ENCODE data around the gene HEMK1. TPM values are rescaled to one million over a fixed set of nuclear protein-coding genes. Genes with fewer than 3 reads are reported as not detected.

Gene HEMK1
- total RNA-seq, 2 donors from 2014 or later, result 24.1 to 25.8 TPM

DNA sequence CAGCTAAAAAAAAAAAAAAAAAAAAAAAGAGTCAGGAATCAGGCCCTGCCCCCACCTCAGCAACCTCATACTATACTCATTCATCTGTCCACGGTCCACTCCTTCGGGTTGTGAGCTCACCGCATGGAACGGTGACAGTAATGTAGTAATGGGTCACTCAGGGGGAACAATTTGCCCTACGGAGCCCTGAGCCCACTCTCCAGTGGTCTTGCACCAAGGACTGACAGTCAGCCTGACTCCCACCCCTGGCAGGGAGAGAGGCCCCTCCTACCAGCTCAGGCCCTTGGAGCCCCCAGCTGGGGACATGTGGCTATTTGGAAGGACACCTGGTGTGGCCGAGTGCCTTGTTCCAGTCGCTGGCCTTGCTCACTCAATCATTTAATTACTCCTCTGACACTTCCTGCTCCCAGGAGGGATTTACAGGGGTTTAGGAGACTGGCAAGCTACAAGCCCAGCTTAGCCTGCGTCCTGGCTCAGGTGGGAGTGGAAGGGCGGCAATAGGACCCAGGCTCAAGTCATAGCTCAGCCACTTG, 46.0 kb upstream of the HEMK1 start:
- no peaks in the 10 kb centered on the region for H3K9me3 ChIP-seq (ENCODE audit: control insufficient read depth, low read length)
- DNase-seq, result peak; percentile 38
- no peak overlapping the region for H3K4me3 ChIP-seq (ENCODE audit: low read length)
- Mint-ChIP-seq H3K4me3 (no peak overlapping the region), H3K4me1 (peaks cover 35% of the 10 kb centered on the region), H3K27ac (no peak overlapping the region), H3K9me3 (no peaks in the 10 kb centered on the region), H3K36me3 (ENCODE audit: low read depth) (no peaks in the 10 kb centered on the region), H3K27me3 (ENCODE audit: insufficient read depth) (peaks cover 1% of the 10 kb centered on the region)
- H3K27ac ChIP-seq (ENCODE audit: low read depth, low read length), result no peak overlapping the region
- no peak overlapping the region for H3K9ac ChIP-seq (ENCODE audit: extremely low read depth, low read length, poor library complexity, severe bottlenecking)
- WGBS, 2 experiments (ENCODE audit: insufficient coverage in 1 of 2, insufficient read length in 1 of 2), result 79 to 81% methylated on average over 2 to 9 of the region's 9 CpGs
- H3K36me3 ChIP-seq (ENCODE audit: control insufficient read depth, insufficient read depth, low read length), result no peaks in the 10 kb centered on the region
- H3K4me1 ChIP-seq (ENCODE audit: control insufficient read depth, insufficient read depth, low read length), result no peaks in the 10 kb centered on the region
- TF ChIP-seq, protein P1, sequence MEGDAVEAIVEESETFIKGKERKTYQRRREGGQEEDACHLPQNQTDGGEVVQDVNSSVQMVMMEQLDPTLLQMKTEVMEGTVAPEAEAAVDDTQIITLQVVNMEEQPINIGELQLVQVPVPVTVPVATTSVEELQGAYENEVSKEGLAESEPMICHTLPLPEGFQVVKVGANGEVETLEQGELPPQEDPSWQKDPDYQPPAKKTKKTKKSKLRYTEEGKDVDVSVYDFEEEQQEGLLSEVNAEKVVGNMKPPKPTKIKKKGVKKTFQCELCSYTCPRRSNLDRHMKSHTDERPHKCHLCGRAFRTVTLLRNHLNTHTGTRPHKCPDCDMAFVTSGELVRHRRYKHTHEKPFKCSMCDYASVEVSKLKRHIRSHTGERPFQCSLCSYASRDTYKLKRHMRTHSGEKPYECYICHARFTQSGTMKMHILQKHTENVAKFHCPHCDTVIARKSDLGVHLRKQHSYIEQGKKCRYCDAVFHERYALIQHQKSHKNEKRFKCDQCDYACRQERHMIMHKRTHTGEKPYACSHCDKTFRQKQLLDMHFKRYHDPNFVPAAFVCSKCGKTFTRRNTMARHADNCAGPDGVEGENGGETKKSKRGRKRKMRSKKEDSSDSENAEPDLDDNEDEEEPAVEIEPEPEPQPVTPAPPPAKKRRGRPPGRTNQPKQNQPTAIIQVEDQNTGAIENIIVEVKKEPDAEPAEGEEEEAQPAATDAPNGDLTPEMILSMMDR (conservative IDR thresholded peaks at IDR 0.05), result no peak
- H3K27me3 ChIP-seq (ENCODE audit: control insufficient read depth, insufficient read depth, low read length, poor library complexity, severe bottlenecking), result no peaks in the 10 kb centered on the region

DNA sequence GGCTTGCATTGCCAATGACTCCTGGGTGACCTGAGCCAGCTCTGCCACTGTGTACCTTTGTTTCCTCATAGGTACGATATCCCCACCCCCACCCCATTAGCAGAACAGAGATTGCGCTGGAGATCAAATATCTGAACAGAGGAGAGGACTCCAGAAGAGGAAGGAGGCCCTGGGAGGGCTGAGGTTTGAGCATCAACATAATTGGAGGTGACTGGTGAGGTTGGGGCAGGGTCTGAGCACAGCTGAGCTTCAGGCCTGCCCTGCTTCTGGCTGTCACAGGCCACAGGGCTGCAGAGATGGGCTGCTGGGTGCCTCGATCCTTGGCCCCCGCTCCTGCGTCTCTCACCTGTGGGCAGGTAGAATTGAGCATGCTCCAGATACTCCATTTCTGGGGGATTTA, 44.6 kb upstream of the HEMK1 start:
- H3K4me1 ChIP-seq (ENCODE audit: control insufficient read depth, insufficient read depth, low read length), result no peaks in the 10 kb centered on the region
- TF ChIP-seq, protein P1 (conservative IDR thresholded peaks at IDR 0.05), result no peak
- peaks cover 30% of the 10 kb centered on the region for H3K4me1 Mint-ChIP-seq
- H3K27ac Mint-ChIP-seq, result no peak overlapping the region
- peaks cover 3% of the 10 kb centered on the region for H3K27me3 Mint-ChIP-seq (ENCODE audit: insufficient read depth)
- H3K27me3 ChIP-seq (ENCODE audit: control insufficient read depth, insufficient read depth, low read length, poor library complexity, severe bottlenecking), result peaks cover 1% of the 10 kb centered on the region
- 90 to 100% methylated on average over 1 to 5 of the region's 5 CpGs for WGBS, 2 experiments (ENCODE audit: insufficient coverage in 1 of 2, insufficient read length in 1 of 2)
- no peak overlapping the region for H3K27ac ChIP-seq (ENCODE audit: low read depth, low read length)
- no peak overlapping the region for H3K4me3 Mint-ChIP-seq
- no peak overlapping the region for H3K4me3 ChIP-seq (ENCODE audit: low read length)
- H3K36me3 Mint-ChIP-seq (ENCODE audit: low read depth), result no peaks in the 10 kb centered on the region
- no peaks in the 10 kb centered on the region for H3K9me3 Mint-ChIP-seq
- no peaks in the 10 kb centered on the region for H3K9me3 ChIP-seq (ENCODE audit: control insufficient read depth, low read length)
- peak; percentile 36 for DNase-seq
- H3K36me3 ChIP-seq (ENCODE audit: control insufficient read depth, insufficient read depth, low read length), result no peaks in the 10 kb centered on the region
- H3K9ac ChIP-seq (ENCODE audit: extremely low read depth, low read length, poor library complexity, severe bottlenecking), result no peak overlapping the region

DNA sequence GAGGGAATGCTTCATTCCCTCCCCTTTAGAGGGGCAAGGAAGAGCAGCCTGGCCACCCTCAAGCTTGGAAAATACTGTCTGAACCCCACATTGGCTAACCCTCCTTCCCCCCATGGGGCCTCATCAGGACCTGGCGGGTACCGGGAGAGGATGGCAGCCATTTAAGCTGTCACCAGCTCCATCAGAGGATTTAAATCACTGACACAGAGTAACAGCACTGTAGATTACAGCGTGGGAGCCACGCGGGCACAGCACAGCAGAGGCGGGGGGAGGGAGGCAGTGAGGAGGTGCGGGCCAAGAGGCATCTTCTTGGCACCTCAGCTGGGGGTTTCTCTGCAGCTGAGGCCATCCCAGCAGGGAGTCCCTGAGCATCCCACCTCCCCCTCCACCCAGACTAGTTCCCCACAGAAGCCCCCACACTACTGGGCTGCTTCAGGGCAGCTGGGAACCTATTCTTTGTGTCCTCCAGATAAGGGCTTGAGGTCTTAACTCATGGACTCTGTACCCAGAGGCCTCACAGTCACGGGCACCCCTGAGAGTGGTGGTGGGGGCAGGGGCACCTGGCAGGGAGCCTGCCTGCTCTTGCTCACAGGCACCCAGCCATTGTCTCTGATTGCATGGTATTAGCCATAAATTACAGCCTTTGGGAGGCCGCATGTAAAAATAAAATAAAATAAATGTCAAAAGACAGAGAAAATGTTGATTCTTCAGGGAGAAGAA, 44.0 kb upstream of the HEMK1 start:
- H3K36me3 ChIP-seq (ENCODE audit: control insufficient read depth, insufficient read depth, low read length), result no peaks in the 10 kb centered on the region
- no peak overlapping the region for H3K9ac ChIP-seq (ENCODE audit: extremely low read depth, low read length, poor library complexity, severe bottlenecking)
- no peaks in the 10 kb centered on the region for H3K9me3 ChIP-seq (ENCODE audit: control insufficient read depth, low read length)
- Mint-ChIP-seq H3K27me3 (ENCODE audit: insufficient read depth) (peaks cover 8% of the 10 kb centered on the region), H3K27ac (no peak overlapping the region), H3K36me3 (ENCODE audit: low read depth) (no peaks in the 10 kb centered on the region), H3K4me3 (no peak overlapping the region), H3K9me3 (no peaks in the 10 kb centered on the region), H3K4me1 (peaks cover 28% of the 10 kb centered on the region)
- 79 to 84% methylated on average over 5 to 9 of the region's 9 CpGs for WGBS, 2 experiments (ENCODE audit: insufficient coverage in 1 of 2, insufficient read length in 1 of 2)
- no peak overlapping the region for H3K4me3 ChIP-seq (ENCODE audit: low read length)
- peak; percentile 45 for DNase-seq
- TF ChIP-seq, protein P1 (conservative IDR thresholded peaks at IDR 0.05), result no peak
- H3K4me1 ChIP-seq (ENCODE audit: control insufficient read depth, insufficient read depth, low read length), result no peaks in the 10 kb centered on the region
- H3K27ac ChIP-seq (ENCODE audit: low read depth, low read length), result no peak overlapping the region
- peaks cover 5% of the 10 kb centered on the region for H3K27me3 ChIP-seq (ENCODE audit: control insufficient read depth, insufficient read depth, low read length, poor library complexity, severe bottlenecking)

Measured in endodermal cell (in vitro differentiated cells).